Measurements from ENCODE around the gene ETV1. TPM values are rescaled to one million over a fixed set of nuclear protein-coding genes. Genes with fewer than 3 reads are reported as not detected.
A peak's percentile ranks its signal among the peaks of the same experiment; 100 is the strongest.

Gene ETV1
- total RNA-seq, 1 donor from 2014 or later = not detected

- no peaks in the 10 kb centered on the region for H3K27me3 Mint-ChIP-seq
- intact Hi-C loops (cut with micrococcal nuclease) = no loop called here
- no peak overlapping the region for H3K4me3 Mint-ChIP-seq
- no peak for DNase-seq
- H3K36me3 Mint-ChIP-seq (ENCODE audit: low read depth) = no peaks in the 10 kb centered on the region
- no peak overlapping the region for H3K27ac Mint-ChIP-seq
- H3K4me1 Mint-ChIP-seq = no peaks in the 10 kb centered on the region
- H3K9me3 Mint-ChIP-seq = no peaks in the 10 kb centered on the region
These were observed 2.5 kb upstream of the ETV1 start for GRCh38 chr7:13991791-13992595.

DNA sequence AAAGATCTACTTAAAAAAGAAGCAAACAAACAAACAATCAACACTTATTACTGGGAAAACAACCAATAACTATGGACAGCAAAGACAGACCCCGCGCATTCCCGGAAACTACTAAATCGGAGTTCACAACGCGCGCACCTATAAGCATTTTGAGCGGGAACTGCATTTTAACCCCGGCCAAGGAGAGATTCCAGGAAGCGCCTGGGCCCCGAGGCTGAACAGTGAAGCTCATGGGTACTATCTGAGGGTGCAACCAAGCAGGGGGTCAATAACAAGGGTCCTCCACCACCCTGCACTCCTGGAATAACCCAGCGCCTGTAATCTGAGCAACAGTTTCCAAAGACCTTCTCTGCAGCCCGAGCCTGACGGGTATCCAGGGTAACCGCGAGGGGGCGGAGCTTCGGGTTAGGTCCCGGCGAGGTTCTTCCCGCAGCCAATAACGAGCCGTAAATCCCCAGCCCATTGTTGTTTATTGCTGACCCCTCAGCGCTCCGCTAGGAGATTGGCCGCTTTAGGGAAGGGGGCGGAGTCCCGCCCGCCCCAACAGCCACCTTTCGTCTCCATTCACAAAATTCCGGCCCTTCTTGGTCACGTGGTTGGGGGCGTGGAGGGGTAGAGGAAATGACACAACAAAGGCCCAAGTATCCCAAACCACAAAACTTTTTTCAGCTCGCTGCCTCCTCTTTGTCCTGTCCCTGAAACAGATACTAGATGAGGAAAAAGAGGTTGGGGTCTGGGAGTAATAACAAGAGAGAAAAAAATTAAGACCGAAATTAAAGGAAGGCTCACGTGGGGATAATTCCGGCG is 1.7 kb upstream of the ETV1 start:
- intact Hi-C loops (cut with micrococcal nuclease) = no loop called here
- Mint-ChIP-seq H3K27me3 (no peaks in the 10 kb centered on the region), H3K4me1 (no peaks in the 10 kb centered on the region), H3K36me3 (ENCODE audit: low read depth) (no peaks in the 10 kb centered on the region), H3K27ac (no peak overlapping the region), H3K9me3 (no peaks in the 10 kb centered on the region), H3K4me3 (no peak overlapping the region)
- DNase-seq = peak; percentile 79

- H3K9me3 Mint-ChIP-seq = no peaks in the 10 kb centered on the region
- no peak overlapping the region for H3K4me3 Mint-ChIP-seq
- peak; percentile 66 for DNase-seq
- H3K27ac Mint-ChIP-seq = no peak overlapping the region
- no peaks in the 10 kb centered on the region for H3K36me3 Mint-ChIP-seq (ENCODE audit: low read depth)
- no peaks in the 10 kb centered on the region for H3K27me3 Mint-ChIP-seq
- H3K4me1 Mint-ChIP-seq = no peaks in the 10 kb centered on the region
- intact Hi-C loops (cut with micrococcal nuclease) = no loop called here
These were observed 985 bp upstream of the ETV1 start for GRCh38 chr7:13990319-13990983.

GRCh38 chr7:13989949-13990305 is 461 bp upstream of the ETV1 start:
- Mint-ChIP-seq H3K27me3 (no peaks in the 10 kb centered on the region), H3K4me3 (no peak overlapping the region), H3K27ac (no peak overlapping the region), H3K4me1 (no peaks in the 10 kb centered on the region), H3K36me3 (ENCODE audit: low read depth) (no peaks in the 10 kb centered on the region), H3K9me3 (no peaks in the 10 kb centered on the region)
- intact Hi-C loops (cut with micrococcal nuclease) = no loop called here
- no peak for DNase-seq

DNA sequence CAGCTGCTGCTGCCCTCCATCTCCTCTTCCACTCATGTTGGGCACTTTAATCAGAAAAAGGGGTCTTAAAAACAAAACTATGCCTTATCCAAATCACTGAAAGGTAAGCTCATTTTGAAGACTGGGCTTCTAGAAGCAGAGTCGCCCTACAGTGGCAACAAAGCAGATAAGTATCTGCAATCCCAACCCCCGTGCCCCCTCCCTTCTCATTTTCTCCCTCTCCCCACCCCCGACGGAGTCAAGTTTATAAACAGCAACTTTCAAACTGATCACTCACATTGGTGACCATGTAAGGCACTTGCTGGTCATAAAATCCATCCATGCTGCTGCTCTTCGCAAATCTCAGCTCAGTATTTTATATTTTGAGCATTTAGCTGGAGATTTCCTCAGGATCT is 738 bp downstream of the ETV1 start:
- intact Hi-C loops (cut with micrococcal nuclease) = no loop called here

GRCh38 chr7:13988065-13988464 is 1.4 kb downstream of the ETV1 start:
- intact Hi-C loops (cut with micrococcal nuclease) = no loop called here
- no peaks in the 10 kb centered on the region for H3K9me3 Mint-ChIP-seq
- DNase-seq = no peak
- H3K36me3 Mint-ChIP-seq (ENCODE audit: low read depth) = no peaks in the 10 kb centered on the region
- H3K4me1 Mint-ChIP-seq = no peaks in the 10 kb centered on the region
- no peak overlapping the region for H3K27ac Mint-ChIP-seq
- H3K4me3 Mint-ChIP-seq = no peak overlapping the region
- no peaks in the 10 kb centered on the region for H3K27me3 Mint-ChIP-seq

More for the DNA sequence above, 738 bp downstream of the ETV1 start:
- Mint-ChIP-seq H3K9me3 (no peaks in the 10 kb centered on the region), H3K27me3 (no peaks in the 10 kb centered on the region), H3K36me3 (ENCODE audit: low read depth) (no peaks in the 10 kb centered on the region), H3K4me1 (no peaks in the 10 kb centered on the region), H3K27ac (no peak overlapping the region), H3K4me3 (no peak overlapping the region)
- no peak for DNase-seq

- Mint-ChIP-seq H3K27ac (no peak overlapping the region), H3K9me3 (no peaks in the 10 kb centered on the region), H3K4me3 (no peak overlapping the region), H3K36me3 (ENCODE audit: low read depth) (no peaks in the 10 kb centered on the region), H3K27me3 (no peaks in the 10 kb centered on the region), H3K4me1 (peaks cover 2% of the 10 kb centered on the region)
- intact Hi-C loops (cut with micrococcal nuclease) = no loop called here
- DNase-seq = no peak
These were observed 2.1 kb downstream of the ETV1 start for GRCh38 chr7:13987395-13987794.

- H3K27ac Mint-ChIP-seq = no peak overlapping the region
- DNase-seq = no peak
- no peaks in the 10 kb centered on the region for H3K27me3 Mint-ChIP-seq
- no peaks in the 10 kb centered on the region for H3K36me3 Mint-ChIP-seq (ENCODE audit: low read depth)
- intact Hi-C loops (cut with micrococcal nuclease) = no loop called here
- H3K4me3 Mint-ChIP-seq = no peak overlapping the region
- H3K9me3 Mint-ChIP-seq = no peaks in the 10 kb centered on the region
- H3K4me1 Mint-ChIP-seq = peaks cover 2% of the 10 kb centered on the region
These were observed 3.3 kb downstream of the ETV1 start for GRCh38 chr7:13986208-13986607.

GRCh38 chr7:13984831-13985685 is 4.4 kb downstream of the ETV1 start:
- DNase-seq = no peak
- H3K9me3 Mint-ChIP-seq = no peaks in the 10 kb centered on the region
- intact Hi-C loops (cut with micrococcal nuclease) = no loop called here
- H3K27ac Mint-ChIP-seq = no peak overlapping the region
- no peaks in the 10 kb centered on the region for H3K36me3 Mint-ChIP-seq (ENCODE audit: low read depth)
- H3K4me3 Mint-ChIP-seq = no peak overlapping the region
- H3K4me1 Mint-ChIP-seq = peaks cover 2% of the 10 kb centered on the region
- H3K27me3 Mint-ChIP-seq = no peaks in the 10 kb centered on the region

- Mint-ChIP-seq H3K27me3 (no peaks in the 10 kb centered on the region), H3K9me3 (no peaks in the 10 kb centered on the region), H3K36me3 (ENCODE audit: low read depth) (no peaks in the 10 kb centered on the region), H3K27ac (no peak overlapping the region), H3K4me3 (no peak overlapping the region), H3K4me1 (peaks cover 2% of the 10 kb centered on the region)
- no peak for DNase-seq
- intact Hi-C loops (cut with micrococcal nuclease) = no loop called here
These were observed 5.4 kb downstream of the ETV1 start for GRCh38 chr7:13984061-13984460.

GRCh38 chr7:13982940-13983677 is 6.4 kb downstream of the ETV1 start:
- H3K36me3 Mint-ChIP-seq (ENCODE audit: low read depth) = no peaks in the 10 kb centered on the region
- no peak overlapping the region for H3K4me3 Mint-ChIP-seq
- no peak for DNase-seq
- no peaks in the 10 kb centered on the region for H3K9me3 Mint-ChIP-seq
- H3K27ac Mint-ChIP-seq = no peak overlapping the region
- intact Hi-C loops (cut with micrococcal nuclease) = no loop called here
- peaks cover 2% of the 10 kb centered on the region for H3K4me1 Mint-ChIP-seq
- no peaks in the 10 kb centered on the region for H3K27me3 Mint-ChIP-seq

GRCh38 chr7:13981070-13981469 is 8.4 kb downstream of the ETV1 start:
- no peaks in the 10 kb centered on the region for H3K9me3 Mint-ChIP-seq
- no peak overlapping the region for H3K4me3 Mint-ChIP-seq
- H3K27ac Mint-ChIP-seq = no peak overlapping the region
- H3K27me3 Mint-ChIP-seq = no peaks in the 10 kb centered on the region
- no peaks in the 10 kb centered on the region for H3K36me3 Mint-ChIP-seq (ENCODE audit: low read depth)
- H3K4me1 Mint-ChIP-seq = peaks cover 2% of the 10 kb centered on the region
- intact Hi-C loops (cut with micrococcal nuclease) = no loop called here
- DNase-seq = no peak

DNA sequence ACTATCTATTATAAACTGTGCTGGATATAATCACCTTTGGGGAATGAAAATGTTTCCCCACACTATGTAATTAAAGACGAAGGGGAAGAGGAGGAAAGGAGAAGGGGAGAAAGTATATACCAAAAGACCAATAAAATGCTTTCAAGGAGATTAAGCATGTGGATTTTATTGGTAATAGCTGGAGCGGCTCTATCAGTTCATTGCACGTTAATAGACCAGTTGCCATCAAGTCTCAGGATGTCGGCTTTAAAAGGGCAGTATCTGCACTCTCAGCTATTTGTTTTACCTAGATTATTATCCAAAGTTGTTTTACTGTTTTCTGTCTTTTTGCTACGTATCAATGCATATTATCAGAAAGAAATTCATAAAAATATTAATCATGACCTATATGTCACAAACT is 9.0 kb downstream of the ETV1 start:
- no peaks in the 10 kb centered on the region for H3K27me3 Mint-ChIP-seq
- H3K27ac Mint-ChIP-seq = no peak overlapping the region
- H3K36me3 Mint-ChIP-seq (ENCODE audit: low read depth) = no peaks in the 10 kb centered on the region
- no peak for DNase-seq
- intact Hi-C loops (cut with micrococcal nuclease) = no loop called here
- H3K9me3 Mint-ChIP-seq = no peaks in the 10 kb centered on the region
- H3K4me1 Mint-ChIP-seq = peaks cover 2% of the 10 kb centered on the region
- H3K4me3 Mint-ChIP-seq = no peak overlapping the region

Data from activated CD4-positive, alpha-beta T cell treated with anti-CD3 and anti-CD28 coated beads, Interleukin-2, amount 10 ng/mL, durations not matched to agents 24 days and 14 days (primary cell).